ENCODE results near the gene RAC3.

GRCh38 chr17:82055965-82056728 is 24.7 kb downstream of the RAC3 start:
- no peak for TF ChIP-seq CTCF (IDR thresholded peaks at IDR 0.05; ENCODE audit: low read length)
- TF ChIP-seq EZH2 (IDR thresholded peaks at IDR 0.05; ENCODE audit: borderline replicate concordance, low read length): no peak

All from OCI-LY1 (cell line).